ENCODE results near the gene CBFA2T3. TPM values are rescaled to one million over a fixed set of nuclear protein-coding genes. Genes with fewer than 3 reads are reported as not detected.

Gene CBFA2T3
- total RNA-seq, 1 experiment from 2014 or later: 2.9 TPM

- no CpG with 5 or more reads among the region's 17 CpGs for WGBS (ENCODE audit: extremely low coverage, insufficient read length, low lambda C conversion rate)
- H3K4me3 Mint-ChIP-seq: no peak overlapping the region
- H3K4me2 ChIP-seq (ENCODE audit: insufficient read depth, insufficient read length, low read length): no peak overlapping the region
Observed at GRCh38 chr16:88853325-88853941, 123.6 kb downstream of the CBFA2T3 start.

More at GRCh38 chr16:88853325-88853941, 123.6 kb downstream of the CBFA2T3 start:
- no peaks in the 10 kb centered on the region for H3K27me3 Mint-ChIP-seq (ENCODE audit: low read depth)
- no peaks in the 10 kb centered on the region for H4K20me1 ChIP-seq (ENCODE audit: control insufficient read depth, insufficient read depth, insufficient read length)
- H4K5ac ChIP-seq (ENCODE audit: insufficient read length, low read depth, low read length): no peak overlapping the region
- H2BK12ac ChIP-seq (ENCODE audit: insufficient read length, low read depth, low read length): no peak overlapping the region
- H3K27ac Mint-ChIP-seq: no peak overlapping the region
- no peaks in the 10 kb centered on the region for H3K27me3 ChIP-seq (ENCODE audit: insufficient read depth, low read length)
- H3K9me3 ChIP-seq (ENCODE audit: control insufficient read depth, low read depth, low read length): no peaks in the 10 kb centered on the region
- H3K14ac ChIP-seq (ENCODE audit: insufficient read depth, low read length): no peak overlapping the region
- H2BK5ac ChIP-seq (ENCODE audit: insufficient read length, low read length): no peak overlapping the region
- no peak overlapping the region for H3K9ac ChIP-seq (ENCODE audit: extremely low read depth, insufficient read length, low read length)
- no peak overlapping the region for H3K27ac ChIP-seq (ENCODE audit: insufficient read length, low read depth, low read length)
- TF ChIP-seq, protein P1, sequence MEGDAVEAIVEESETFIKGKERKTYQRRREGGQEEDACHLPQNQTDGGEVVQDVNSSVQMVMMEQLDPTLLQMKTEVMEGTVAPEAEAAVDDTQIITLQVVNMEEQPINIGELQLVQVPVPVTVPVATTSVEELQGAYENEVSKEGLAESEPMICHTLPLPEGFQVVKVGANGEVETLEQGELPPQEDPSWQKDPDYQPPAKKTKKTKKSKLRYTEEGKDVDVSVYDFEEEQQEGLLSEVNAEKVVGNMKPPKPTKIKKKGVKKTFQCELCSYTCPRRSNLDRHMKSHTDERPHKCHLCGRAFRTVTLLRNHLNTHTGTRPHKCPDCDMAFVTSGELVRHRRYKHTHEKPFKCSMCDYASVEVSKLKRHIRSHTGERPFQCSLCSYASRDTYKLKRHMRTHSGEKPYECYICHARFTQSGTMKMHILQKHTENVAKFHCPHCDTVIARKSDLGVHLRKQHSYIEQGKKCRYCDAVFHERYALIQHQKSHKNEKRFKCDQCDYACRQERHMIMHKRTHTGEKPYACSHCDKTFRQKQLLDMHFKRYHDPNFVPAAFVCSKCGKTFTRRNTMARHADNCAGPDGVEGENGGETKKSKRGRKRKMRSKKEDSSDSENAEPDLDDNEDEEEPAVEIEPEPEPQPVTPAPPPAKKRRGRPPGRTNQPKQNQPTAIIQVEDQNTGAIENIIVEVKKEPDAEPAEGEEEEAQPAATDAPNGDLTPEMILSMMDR (conservative IDR thresholded peaks at IDR 0.05): no peak
- no peak overlapping the region for H4K8ac ChIP-seq (replicated peaks; ENCODE audit: insufficient read length, low read depth, low read length)
- H3K9me3 Mint-ChIP-seq: peaks cover 0 to 6% of the 10 kb centered on the region in 2 experiments; a peak in 2 of 5 replicates
- no peak overlapping the region for H3K23ac ChIP-seq (ENCODE audit: insufficient read length, low read depth, low read length)
- no peak for DNase-seq
- peaks cover 9 to 18% of the 10 kb centered on the region in 2 experiments for H3K4me1 Mint-ChIP-seq
- no peaks in the 10 kb centered on the region for H3K79me2 ChIP-seq (ENCODE audit: insufficient read depth, low read length)
- H4K91ac ChIP-seq (ENCODE audit: insufficient read length, low read depth, low read length): no peak overlapping the region
- no peak overlapping the region for H2BK15ac ChIP-seq (ENCODE audit: low read depth, low read length)
- no peak overlapping the region for H3K18ac ChIP-seq (ENCODE audit: insufficient read length, low read depth, low read length)
- H3K23me2 ChIP-seq (ENCODE audit: insufficient read length, low read depth, low read length, poor library complexity, severe bottlenecking): peaks cover 8% of the 10 kb centered on the region
- no peak overlapping the region for H3K56ac ChIP-seq (ENCODE audit: insufficient read length, low read depth, low read length)
- H2AFZ ChIP-seq (ENCODE audit: low read length): no peak overlapping the region
- H2BK120ac ChIP-seq (ENCODE audit: low read depth, low read length, poor library complexity, severe bottlenecking): no peak overlapping the region
- H2AK5ac ChIP-seq (ENCODE audit: insufficient read length, low read length): no peak overlapping the region
- no peak overlapping the region for H3K4ac ChIP-seq (ENCODE audit: low read depth, low read length)
- H3K36me3 Mint-ChIP-seq (ENCODE audit: insufficient read depth in 1 of 3, low read depth in 3 of 3): peaks cover 11 to 20% (median 16%) of the 10 kb centered on the region in 3 experiments
- no peaks in the 10 kb centered on the region for H3K79me1 ChIP-seq (ENCODE audit: insufficient read depth, low read depth, low read length, poor library complexity, severe bottlenecking)
- no peak overlapping the region for H2BK20ac ChIP-seq (ENCODE audit: low read depth, low read length, poor library complexity, severe bottlenecking)
- no peaks in the 10 kb centered on the region for H3K4me1 ChIP-seq (ENCODE audit: insufficient read depth, low read length)
- H3T11ph ChIP-seq (ENCODE audit: low read length): no peak overlapping the region

All from H9 (cell line).